GM20431 (cell line): ENCODE measurements around the gene AARSD1.
"Not testable (repeated sequence)": the region's sequence is repeated elsewhere in the genome, so short reads cannot be mapped to it uniquely, and the experiment has no call there.

ENCODE experiments used
- in situ Hi-C: fragments of 300-500 bp; cut with MseI, MboI; formaldehyde crosslinking; loops from one replicate; pipeline ENCODE4 v1.15.0; 2020; ENCODE audit warnings: low sequenced_read_pairs; ENCODE audit not compliant: unreplicated experiment

The AARSD1 gene, protein sequence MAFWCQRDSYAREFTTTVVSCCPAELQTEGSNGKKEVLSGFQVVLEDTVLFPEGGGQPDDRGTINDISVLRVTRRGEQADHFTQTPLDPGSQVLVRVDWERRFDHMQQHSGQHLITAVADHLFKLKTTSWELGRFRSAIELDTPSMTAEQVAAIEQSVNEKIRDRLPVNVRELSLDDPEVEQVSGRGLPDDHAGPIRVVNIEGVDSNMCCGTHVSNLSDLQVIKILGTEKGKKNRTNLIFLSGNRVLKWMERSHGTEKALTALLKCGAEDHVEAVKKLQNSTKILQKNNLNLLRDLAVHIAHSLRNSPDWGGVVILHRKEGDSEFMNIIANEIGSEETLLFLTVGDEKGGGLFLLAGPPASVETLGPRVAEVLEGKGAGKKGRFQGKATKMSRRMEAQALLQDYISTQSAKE

DNA sequence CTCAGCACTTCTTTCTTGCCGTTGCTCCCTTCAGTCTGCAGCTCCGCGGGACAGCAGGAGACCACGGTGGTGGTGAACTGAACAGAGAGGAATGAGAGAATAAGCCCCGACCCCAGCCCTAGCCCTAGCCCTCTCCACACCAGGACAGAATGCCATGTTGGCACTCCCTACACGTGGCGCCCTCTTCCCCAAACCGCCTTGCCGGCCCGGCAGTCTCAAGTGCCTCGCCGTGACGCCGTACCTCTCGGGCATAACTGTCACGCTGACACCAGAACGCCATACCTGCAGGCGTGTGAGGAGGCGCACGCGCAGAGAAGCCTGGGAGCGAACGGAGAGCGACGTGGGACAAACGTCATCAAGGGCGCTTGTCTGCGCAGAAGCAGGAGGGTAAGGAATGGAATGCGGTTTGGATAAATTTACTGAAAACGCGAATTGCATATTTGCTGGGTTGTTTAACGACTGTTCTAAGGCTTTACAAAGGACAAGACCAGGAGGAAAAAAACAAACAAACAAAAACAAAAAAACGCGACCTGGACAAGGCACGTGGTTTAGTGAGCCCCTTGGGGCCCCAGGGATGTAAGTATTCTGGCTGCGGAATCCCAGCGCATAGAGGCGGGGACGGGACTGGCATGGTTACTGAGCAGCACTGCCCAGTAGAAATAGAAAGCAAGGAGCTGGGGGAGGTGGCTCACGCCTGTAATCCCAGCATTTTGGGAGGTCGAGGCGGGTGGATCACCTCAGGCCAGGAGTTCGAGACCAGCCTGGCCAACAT, at the start of gene AARSD1:
TSS of gene AARSD1 (minus strand) at position 294 of the 772 bp plus-strand sequence. CDS start at position 280, 14 bp downstream.
- in situ Hi-C loops = no loop called here

DNA sequence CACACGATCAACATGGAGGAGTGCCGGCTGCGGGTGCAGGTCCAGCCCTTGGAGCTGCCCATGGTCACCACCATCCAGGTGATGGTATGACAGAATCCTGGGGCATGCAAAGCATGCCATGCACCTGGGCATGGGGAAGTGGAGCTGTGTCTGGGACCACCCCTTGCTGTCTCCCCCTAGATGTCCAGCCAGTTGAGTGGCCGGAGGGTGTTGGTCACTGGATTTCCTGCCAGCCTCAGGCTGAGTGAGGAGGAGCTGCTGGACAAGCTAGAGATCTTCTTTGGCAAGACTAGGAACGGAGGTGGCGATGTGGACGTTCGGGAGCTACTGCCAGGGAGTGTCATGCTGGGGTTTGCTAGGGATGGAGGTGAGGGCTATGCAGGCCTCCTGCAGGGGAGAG, 49.0 kb upstream of the AARSD1 start:
- in situ Hi-C loops = loop anchor here (25.0 kb wide), 1 partner anchor 324 kb away; no protein-coding TSS in a partner anchor

DNA sequence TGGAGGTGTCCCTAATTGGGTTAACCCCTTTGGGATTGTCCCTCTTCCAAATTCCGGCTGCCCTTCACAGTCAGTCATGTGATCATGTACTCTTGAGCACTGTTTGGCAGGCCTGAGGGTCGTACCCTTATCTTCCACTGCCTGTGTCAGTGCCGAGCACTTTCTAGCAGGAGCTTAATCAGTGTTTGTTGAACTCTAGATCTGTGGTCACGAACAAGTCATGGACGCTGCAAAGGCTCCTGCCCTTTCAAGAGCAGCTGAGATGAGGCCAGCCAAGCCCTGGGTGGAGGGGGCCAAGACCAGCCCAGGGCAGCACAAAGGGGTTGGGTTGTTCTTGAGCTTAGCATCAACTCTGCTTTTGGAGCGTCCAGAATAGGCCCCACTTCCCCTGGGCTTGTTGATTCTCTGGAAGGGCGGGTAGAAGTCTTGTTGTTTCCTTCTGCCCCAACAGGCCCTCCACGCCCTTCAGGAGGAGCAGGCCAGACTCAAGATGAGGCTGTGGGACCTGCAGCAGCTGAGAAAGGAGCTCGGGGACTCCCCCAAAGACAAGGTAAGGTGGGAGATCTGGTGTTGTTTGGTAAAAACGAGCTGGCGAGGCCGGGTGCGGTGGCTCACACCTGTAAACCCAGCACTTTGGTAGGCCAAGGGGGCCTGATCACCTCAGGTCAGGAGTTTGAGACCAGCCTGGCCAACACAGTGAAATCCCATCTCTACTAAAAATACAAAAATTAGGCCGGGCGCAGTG, 47.6 kb upstream of the AARSD1 start:
- in situ Hi-C loops = loop anchor here (25.0 kb wide), 1 partner anchor 325 kb away; no protein-coding TSS in a partner anchor

DNA sequence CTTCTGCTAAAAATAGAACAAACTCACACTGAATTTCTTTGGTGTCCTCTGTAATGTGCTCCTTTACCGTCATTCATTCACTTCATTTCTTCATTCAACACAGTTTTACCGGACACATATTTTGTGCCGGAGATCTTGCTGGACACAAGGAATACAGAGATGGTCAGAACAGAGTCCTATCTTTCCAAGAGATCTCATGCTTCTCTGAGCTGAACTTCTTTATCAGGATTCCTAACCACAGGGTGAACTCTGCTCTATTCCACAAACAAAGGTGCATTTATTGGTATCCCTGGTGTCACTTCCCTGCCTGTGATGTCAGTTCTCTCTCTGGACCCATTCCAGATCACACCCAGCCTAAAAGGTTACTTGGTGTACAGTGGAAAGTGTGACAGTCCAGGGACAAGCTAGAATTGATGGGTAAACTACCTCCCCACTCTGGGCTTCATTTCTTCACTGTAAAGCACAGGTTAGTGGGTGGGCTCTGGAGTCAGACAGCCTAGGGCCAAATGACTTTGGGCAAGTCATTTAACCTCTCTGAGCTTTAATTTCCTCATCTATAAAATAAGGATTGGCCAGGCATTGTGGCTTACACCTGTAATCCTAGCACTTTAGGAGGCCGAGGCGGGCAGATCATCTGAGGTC, 46.5 kb upstream of the AARSD1 start:
- in situ Hi-C loops = loop anchor here (25.0 kb wide), 1 partner anchor 327 kb away; no protein-coding TSS in a partner anchor

DNA sequence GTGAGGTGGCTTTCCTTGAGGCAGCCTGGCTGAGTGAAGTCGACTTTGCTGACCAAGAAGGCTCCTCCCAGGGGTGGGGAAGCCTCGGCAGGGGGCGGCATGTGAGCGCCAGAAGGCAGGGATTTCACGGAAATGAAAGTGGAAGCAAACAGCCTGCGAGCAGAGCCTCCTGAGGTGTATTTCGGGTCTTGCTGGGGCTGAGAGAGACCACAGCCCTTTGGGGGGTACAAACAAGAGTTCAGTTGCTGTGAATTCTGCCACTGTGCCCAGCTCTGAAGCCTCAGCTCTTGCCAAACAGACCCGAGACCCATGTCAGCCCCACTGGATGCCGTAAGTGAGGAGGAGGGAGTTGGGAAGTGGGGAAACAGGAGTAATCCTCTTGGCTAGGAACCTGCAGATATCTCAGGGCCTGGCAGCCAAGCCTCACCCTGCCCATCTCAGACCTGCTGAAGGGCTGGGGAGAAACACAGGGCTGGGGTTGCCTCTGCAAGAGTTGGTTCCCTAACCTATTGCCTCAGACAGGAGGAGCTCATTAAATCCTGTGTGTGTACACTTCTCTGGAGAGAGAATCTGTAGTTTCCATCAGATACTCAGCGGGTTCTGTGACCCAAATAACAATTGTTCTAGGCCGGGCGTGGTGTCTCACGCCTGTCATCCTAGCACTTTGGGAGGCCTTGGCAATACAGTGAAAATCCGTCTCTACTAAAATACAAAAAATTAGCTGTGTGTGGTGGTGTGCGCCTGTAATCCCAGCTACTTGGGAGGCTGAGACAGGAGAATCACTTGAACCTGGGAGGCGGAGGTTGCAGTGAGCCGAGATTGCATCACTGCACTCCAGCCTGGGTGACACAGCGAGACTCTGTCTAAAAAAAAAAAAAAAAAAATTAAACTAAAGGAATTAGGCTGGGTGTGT, 42.6 kb upstream of the AARSD1 start, which contains the start of gene IFI35:
TSS of gene IFI35 (plus strand) at position 146 of the 913 bp plus-strand sequence. CDS start at position 310, 164 bp downstream.
- in situ Hi-C loops = loop anchor here (25.0 kb wide), 1 partner anchor 330 kb away; no protein-coding TSS in a partner anchor

DNA sequence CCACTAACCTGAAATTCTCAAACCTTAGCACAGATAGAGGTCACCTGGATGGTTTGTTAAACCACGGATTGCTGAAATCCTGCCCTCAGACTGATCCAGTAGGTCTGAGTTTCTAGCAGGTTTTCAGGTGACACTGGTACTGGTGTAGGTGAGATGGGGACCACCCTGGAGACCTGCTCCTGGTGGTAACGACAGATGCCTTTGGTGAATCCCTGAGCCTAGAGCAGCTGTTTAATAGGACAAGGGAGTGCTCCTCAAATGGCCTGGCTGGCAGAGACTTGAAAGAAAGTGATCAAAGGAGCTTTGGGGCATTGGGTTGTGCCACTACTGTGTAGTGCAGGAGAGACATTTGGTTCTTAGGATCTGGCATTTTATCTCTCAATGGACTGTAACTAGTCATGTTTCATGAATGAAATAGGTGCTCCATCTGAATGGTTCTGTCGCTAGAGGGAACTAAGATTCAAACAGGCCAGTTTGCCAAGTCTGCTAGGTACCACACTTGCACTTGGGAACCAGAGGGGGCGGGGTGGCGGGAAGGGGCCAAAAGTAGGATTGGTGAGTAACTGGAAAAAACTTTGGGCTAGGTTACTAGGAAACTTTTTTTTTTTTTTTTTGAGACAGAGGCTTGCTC, 39.4 kb upstream of the AARSD1 start:
- in situ Hi-C loops = loop anchor here (25.0 kb wide), 1 partner anchor 334 kb away; no protein-coding TSS in a partner anchor

DNA sequence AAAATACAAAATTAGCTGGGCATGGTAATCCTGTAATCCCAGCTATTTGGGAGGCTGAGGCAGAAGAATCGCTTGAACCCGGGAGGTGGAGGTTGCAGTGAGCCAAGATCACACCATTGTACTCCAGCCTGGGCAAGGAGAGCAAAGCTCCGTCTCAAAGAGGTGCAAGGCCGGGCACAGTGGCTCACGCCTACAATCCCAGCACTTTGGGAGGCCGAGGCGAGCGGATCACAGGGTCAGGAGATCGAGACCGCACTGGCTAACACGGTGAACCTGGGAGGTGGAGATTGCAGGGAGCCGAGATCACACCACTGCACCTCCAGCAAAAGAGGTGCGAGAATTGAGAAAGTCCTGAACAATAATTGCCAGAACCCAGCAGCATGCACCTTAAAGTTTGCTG, 36.6 kb upstream of the AARSD1 start:
- in situ Hi-C loops = loop anchor here (25.0 kb wide), 1 partner anchor 336 kb away; no protein-coding TSS in a partner anchor

DNA sequence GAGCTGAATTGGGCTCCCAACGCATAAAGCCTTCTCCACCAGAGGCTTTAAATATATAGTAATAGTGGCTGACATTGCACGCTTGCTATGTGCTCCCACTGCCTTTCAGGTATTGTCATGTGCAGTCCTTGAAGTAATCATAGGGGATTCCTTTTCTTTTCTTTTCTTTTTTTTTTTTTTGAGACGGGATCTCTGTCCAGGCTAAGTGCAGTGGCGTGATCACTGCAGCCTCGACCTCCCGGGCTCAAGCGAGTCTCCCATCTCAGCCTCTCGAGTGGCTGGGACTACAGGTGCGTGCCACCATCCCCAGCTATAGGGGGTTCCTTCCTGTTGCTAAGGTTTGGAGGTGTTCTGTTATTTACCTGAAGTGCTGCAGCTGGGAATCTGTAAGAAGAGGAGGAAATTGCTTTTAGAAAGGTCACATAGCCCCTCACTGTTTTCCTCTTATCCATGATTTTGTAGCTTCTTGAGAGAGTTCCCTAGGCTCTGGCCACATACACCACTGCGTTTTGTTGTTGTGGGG, 34.8 kb upstream of the AARSD1 start:
- in situ Hi-C loops = no loop called here

DNA sequence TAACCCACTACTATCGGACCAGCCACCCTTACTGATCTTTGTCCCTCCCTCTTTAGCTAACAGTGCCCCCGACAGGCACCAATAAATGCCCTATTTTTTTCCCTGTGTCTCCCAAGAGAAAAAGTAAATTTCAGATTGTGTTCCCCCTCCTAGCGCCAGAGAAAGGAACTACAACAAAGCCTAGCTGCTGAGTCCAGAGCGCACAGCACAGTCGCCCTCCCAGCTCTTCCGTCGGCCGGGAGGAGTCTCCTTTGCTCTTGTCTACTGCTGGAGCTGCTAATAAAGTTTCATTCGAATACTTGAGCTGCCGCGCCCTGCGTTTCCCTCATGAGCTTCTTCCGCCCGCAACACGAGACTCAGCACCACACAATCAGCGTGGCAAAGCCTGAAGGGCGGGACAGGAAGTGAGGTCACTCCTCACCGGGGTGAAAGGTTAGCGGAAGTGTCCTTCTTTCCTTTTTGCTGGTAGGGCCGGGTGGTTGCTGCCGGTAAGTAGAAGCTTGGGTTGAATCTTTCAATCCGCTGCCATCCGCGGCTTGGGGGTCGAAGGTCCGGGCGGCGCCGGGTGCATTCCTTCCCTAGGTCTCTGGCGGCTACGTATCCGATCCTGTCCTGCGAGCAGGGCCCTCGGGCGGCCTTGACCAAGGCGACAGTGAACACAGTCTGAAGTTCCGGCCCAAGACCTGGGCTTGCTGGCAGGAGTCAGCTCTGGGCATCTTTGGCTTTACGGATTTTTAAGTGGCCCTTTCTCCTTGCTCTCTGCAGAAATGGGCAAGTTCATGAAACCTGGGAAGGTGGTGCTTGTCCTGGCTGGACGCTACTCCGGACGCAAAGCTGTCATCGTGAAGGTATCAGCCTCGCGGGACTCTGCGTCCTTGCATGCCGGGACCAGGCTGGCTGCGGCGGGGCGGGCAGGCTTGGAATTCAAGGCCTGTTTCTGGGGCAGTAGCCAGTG, 34.0 kb upstream of the AARSD1 start, which contains the start of gene RPL27:
TSS of gene RPL27 (plus strand) at position 436 of the 955 bp plus-strand sequence. CDS start at position 768, 332 bp downstream.
- in situ Hi-C loops = no loop called here

DNA sequence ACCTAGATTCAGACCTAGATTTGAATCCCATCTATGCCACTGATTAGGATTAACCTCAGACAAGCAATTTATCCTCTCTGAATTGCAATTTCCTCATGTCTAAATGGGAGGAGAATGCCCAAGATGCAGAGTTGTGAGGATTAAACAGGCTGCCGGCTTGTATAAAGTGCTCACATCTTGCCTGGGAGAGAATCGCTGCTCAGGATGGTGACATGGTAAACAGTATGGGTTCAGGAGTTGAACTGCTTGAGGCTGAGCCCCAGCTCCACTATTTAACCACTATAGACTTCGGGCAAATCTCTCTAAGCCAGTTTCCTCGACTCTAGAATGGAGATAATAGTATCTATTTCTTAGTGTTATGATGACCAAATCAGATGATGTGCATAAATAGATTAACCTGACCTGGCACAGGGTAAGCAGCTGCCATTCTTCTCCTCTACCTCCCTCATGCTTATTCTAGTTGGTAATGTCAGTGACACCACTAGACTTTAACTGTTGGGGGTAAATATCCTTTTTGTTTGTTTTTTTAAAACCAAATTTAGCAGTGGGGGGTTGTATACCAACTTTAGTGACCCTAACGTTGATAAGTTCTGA, 33.2 kb upstream of the AARSD1 start:
- in situ Hi-C loops = no loop called here

DNA sequence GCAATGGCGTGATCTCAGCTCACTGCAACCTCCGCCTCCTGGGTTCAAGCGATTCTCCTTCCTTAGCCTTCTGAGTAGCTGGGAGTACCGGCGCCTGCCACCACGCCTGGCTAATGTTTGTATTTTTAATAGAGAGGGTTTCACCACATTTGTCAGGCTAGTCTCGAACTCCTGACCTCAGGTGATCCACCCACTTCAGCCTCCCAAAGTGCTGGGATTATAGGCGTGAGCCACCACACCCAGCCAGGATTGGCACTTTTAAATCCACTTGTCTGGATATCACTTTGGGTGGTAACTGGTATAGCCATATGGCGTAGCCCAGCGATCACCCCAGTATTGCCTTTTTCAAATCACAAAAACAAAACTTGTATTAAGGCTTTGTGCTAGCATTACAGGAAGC, 29.7 kb upstream of the AARSD1 start:
- in situ Hi-C loops = not testable (repeated sequence)

DNA sequence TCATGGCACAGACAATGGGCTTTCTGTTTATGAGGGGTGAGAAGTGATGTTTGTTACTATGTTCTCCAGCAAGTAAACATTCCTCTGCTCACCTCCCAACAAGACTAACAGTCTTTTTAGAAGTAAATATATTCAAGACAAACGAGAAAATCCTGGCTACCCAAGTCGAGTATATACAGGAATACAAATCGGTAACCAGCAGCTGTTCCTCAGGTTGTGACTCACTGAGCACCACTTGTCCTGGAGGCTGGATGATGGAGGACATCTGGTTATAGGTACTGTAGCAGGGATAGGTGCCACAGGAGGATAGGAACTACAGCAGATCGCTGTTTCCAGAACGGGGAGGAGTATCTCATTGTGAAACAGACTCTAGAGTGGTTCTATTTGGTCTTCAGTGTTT, 28.6 kb upstream of the AARSD1 start:
- in situ Hi-C loops = no loop called here

DNA sequence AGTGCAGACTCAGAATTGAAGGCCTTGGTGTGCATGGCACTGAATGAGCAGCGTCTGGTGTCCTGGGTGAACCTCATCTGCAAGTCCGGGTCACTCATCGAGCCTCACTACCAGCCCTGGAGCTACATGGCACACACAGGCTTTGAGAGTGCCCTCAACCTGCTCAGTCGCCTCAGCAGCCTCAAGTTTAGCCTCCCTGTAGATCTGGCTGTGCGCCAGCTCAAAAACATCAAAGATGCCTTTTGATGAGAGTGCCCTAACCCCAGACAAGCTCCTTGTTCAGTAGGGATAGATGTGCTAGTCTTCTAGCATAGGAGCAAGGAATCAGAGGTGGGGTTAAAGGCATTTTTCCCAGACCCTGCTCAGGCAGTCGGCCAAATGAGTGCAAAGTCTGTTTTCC, 27.2 kb upstream of the AARSD1 start:
- in situ Hi-C loops = no loop called here

DNA sequence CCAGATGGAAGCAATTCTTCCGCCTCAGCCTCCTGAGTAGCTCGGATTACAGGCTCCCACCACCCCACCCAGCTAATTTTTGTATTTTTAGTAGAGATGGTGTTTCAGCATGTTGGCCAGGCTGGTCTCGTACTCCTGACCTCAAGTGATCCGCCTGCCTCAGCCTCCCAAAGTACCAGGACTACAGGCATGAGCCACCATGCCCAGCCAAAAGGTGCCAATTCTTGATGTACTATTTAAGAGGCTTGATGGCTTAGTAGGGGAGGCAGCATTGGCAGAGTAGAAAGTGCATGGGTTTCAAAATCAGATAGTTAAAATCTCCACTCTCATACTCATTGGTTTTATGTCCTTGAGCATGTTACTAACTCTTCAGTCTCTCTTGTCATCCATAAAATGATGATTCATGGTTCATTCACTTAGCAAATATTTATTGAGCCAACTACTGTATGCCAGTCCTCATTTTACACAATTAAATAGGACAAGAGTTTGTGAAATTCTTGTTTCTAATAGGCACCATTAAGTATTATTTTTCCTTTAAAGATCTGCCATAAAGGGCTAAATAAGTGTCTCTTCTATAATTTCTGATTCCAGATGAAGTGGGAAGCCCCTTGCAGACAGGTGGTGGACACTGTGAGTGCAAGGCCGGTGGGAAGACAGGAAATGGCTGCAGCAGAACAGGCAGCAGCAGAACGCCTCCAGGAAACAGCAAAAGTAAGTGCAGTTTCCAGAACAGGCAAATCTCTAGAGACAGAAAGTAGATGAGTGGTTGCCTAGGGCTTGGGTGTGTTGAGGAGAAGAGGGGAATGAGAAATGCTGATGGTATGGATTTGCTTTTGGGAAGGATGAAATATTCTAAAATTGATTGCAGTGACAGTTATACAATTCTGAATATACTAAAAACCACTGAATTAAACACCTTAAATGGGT, 25.7 kb upstream of the AARSD1 start:
- in situ Hi-C loops = no loop called here

DNA sequence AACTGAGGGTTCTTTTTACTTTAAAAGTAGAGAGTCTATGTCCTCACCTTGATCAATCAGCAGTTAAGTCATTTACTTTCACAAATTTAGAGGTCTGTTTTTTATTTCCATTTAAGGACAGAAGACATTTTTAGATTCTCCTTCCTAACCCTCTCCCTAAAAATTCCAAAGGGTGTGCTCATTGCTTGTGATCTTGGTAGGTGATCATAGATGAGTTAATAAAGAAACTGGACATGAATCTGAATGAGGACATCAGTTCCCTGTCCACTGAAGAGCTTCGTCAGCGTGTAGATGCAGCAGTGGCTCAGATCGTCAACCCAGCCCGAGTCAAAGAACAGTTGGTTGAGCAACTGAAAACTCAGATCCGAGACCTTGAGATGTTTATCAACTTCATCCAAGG, 24.9 kb upstream of the AARSD1 start:
- in situ Hi-C loops = no loop called here
